ENCODE measurements around the gene CALD1.

The CALD1 gene

GRCh38 chr7:134778941-134779740 lies at the start of gene CALD1:
CALD1 (plus strand) TSS chr7:134779634; CDS start chr7:134867734, 88,100 bp downstream.
- no peak for DNase-seq (ENCODE audit: low read depth in 2 of 2)

- no peak for DNase-seq (ENCODE audit: low read depth in 2 of 2)
Measured at GRCh38 chr7:134729895-134730294, 49.5 kb upstream of the CALD1 start.

GRCh38 chr7:134730411-134730829 lies 49.0 kb upstream of the CALD1 start:
- DNase-seq (ENCODE audit: low read depth in 2 of 2): no peak

- no peak for DNase-seq (ENCODE audit: low read depth in 2 of 2)
Measured at GRCh38 chr7:134731616-134732015, 47.8 kb upstream of the CALD1 start.

GRCh38 chr7:134732728-134733127 lies 46.7 kb upstream of the CALD1 start:
- no peak for DNase-seq (ENCODE audit: low read depth in 2 of 2)

GRCh38 chr7:134736381-134736780 lies 43.1 kb upstream of the CALD1 start:
- no peak for DNase-seq (ENCODE audit: low read depth in 2 of 2)

GRCh38 chr7:134737566-134738345 lies 41.7 kb upstream of the CALD1 start:
- DNase-seq (ENCODE audit: low read depth in 2 of 2): peak in 1 of 2 experiments; percentile 27

GRCh38 chr7:134739362-134739761 lies 40.1 kb upstream of the CALD1 start:
- no peak for DNase-seq (ENCODE audit: low read depth in 2 of 2)

- no peak for DNase-seq (ENCODE audit: low read depth in 2 of 2)
Measured at GRCh38 chr7:134740376-134740775, 39.1 kb upstream of the CALD1 start.

GRCh38 chr7:134741907-134742635 lies 37.4 kb upstream of the CALD1 start:
- DNase-seq (ENCODE audit: low read depth in 2 of 2): no peak

GRCh38 chr7:134742688-134743350 lies 36.6 kb upstream of the CALD1 start:
- DNase-seq (ENCODE audit: low read depth in 2 of 2): no peak

- DNase-seq (ENCODE audit: low read depth in 2 of 2): no peak
Measured at GRCh38 chr7:134744569-134744968, 34.9 kb upstream of the CALD1 start.

- no peak for DNase-seq (ENCODE audit: low read depth in 2 of 2)
Measured at GRCh38 chr7:134747326-134747725, 32.1 kb upstream of the CALD1 start.

- peak; percentile 36 to 64 for DNase-seq (ENCODE audit: low read depth in 2 of 2)
Measured at GRCh38 chr7:134750083-134751062, 29.1 kb upstream of the CALD1 start.

- no peak for DNase-seq (ENCODE audit: low read depth in 2 of 2)
Measured at GRCh38 chr7:134752006-134752760, 27.3 kb upstream of the CALD1 start.

GRCh38 chr7:134755422-134756022 lies 23.9 kb upstream of the CALD1 start:
- peak; percentile 6 to 44 for DNase-seq (ENCODE audit: low read depth in 2 of 2)

GRCh38 chr7:134757938-134758337 lies 21.5 kb upstream of the CALD1 start:
- no peak for DNase-seq (ENCODE audit: low read depth in 2 of 2)

GRCh38 chr7:134758981-134759380 lies 20.5 kb upstream of the CALD1 start:
- DNase-seq (ENCODE audit: low read depth in 2 of 2): no peak

- DNase-seq (ENCODE audit: low read depth in 2 of 2): no peak
Measured at GRCh38 chr7:134761266-134761665, 18.2 kb upstream of the CALD1 start.
